T-helper 17 cell (primary cell): Measurements from ENCODE around the gene ARID1B. TPM values are rescaled to one million over a fixed set of nuclear protein-coding genes. Genes with fewer than 3 reads are reported as not detected.

ENCODE experiments used
- ATAC-seq: fragments of 150-1000 bp; cut with Tn5 transposase; 2 replicates; pipeline ENCODE4 v1.10.0; 2021; ENCODE audit warnings: mild to moderate bottlenecking, moderate library complexity
- DNase-seq, 3 donors: peaks; one replicate each; pipeline versions ENCODE4 v3.0.0 to v3.0.0-alpha.2; 2020 to 2021
- H3K9me3 ChIP-seq: one replicate; pipeline ENCODE4 v1.7.0; 2013; ENCODE audit warnings: low read length, mild to moderate bottlenecking; ENCODE audit not compliant: control insufficient read depth, poor library complexity, severe bottlenecking
- H3K27ac Mint-ChIP-seq: one replicate; pipeline ENCODE4 v1.8.0; 2022; ENCODE audit warnings: mild to moderate bottlenecking, moderate library complexity, mixed read lengths
- H3K27me3 Mint-ChIP-seq: one replicate; pipeline ENCODE4 v1.8.0; 2022; ENCODE audit warnings: mixed read lengths
- H3K36me3 Mint-ChIP-seq: one replicate; pipeline ENCODE4 v1.8.0; 2022; ENCODE audit warnings: low read depth, mixed read lengths
- H3K4me1 Mint-ChIP-seq: one replicate; pipeline ENCODE4 v1.8.0; 2022; ENCODE audit warnings: mild to moderate bottlenecking, mixed read lengths
- H3K4me3 Mint-ChIP-seq: one replicate; pipeline ENCODE4 v1.8.0; 2022; ENCODE audit warnings: mild to moderate bottlenecking, moderate library complexity, mixed read lengths
- total RNA-seq, 4 donors: library from RNA in 2 of 4; stranded (reverse) in 2 of 4; gene quantifications; one replicate each; pipeline ENCODE4 v1.2.3 and lab custom pipeline; 2022 to 2026

Gene ARID1B
- total RNA-seq, 2 donors from 2014 or later, result 149 to 158 TPM

DNA sequence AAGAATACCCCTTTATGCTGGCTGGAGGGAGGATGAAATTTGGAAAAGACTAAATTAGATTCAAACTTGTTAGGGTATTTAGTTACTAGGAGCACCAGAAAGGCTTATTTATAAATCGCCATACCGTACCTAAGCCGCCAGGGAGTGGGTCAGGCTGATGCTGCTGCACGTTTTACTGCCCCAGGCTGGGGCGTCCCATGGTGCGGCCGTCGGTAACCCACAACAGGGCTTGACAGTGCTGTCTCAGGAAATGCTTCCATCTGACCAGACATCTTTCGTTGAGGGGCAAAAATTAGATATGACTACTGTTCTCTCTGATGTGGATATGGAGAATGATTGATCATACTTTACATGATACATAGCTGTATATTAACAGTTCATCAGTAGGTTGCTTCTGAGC is 52.9 kb downstream of the ARID1B start:
- ATAC-seq, result no peak
- peaks cover 3% of the 10 kb centered on the region for H3K9me3 ChIP-seq
- no peaks in the 10 kb centered on the region for H3K27me3 Mint-ChIP-seq
- no peak overlapping the region for H3K4me3 Mint-ChIP-seq
- no peak for DNase-seq
- H3K4me1 Mint-ChIP-seq, result peaks cover 46% of the 10 kb centered on the region
- peaks cover 7% of the 10 kb centered on the region for H3K36me3 Mint-ChIP-seq
- H3K27ac Mint-ChIP-seq, result no peak overlapping the region

DNA sequence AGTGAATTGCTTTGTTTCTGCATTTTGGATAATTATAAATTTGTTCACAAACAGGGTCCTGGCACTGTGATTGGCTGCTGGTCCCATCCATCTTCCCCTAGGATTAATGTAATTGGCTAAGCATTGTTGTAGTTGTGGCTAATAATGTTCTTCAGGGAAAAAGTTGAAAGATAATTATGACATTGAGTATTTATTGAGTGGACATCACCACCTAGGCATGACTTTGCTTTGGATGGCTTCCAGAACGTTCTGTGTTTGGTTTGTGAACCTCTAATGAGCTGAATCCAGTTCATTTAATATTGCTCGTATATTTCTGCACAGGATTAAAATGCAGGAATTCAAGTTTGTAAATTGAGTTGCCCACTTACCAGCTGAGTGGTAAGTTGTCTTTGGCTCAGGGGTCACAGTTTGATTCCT is 55.1 kb downstream of the ARID1B start:
- no peak overlapping the region for H3K4me3 Mint-ChIP-seq
- peaks cover 3% of the 10 kb centered on the region for H3K9me3 ChIP-seq

GRCh38 chr6:156832669-156833068 is 55.5 kb downstream of the ARID1B start:
- Mint-ChIP-seq H3K36me3 (peaks cover 5% of the 10 kb centered on the region), H3K27me3 (no peaks in the 10 kb centered on the region), H3K27ac (no peak overlapping the region), H3K4me3 (no peak overlapping the region), H3K4me1 (peaks cover 28% of the 10 kb centered on the region)
- ATAC-seq (no peak), DNase-seq (no peak)
- H3K9me3 ChIP-seq, result peaks cover 3% of the 10 kb centered on the region

More for the DNA sequence above, 55.1 kb downstream of the ARID1B start:
- Mint-ChIP-seq H3K27ac (no peak overlapping the region), H3K4me1 (peaks cover 32% of the 10 kb centered on the region), H3K27me3 (no peaks in the 10 kb centered on the region), H3K36me3 (peaks cover 5% of the 10 kb centered on the region)
- ATAC-seq, result no peak
- no peak for DNase-seq

- no peaks in the 10 kb centered on the region for H3K27me3 Mint-ChIP-seq
- peaks cover 23% of the 10 kb centered on the region for H3K4me1 Mint-ChIP-seq
- ATAC-seq (no peak), DNase-seq (no peak)
- H3K4me3 Mint-ChIP-seq, result no peak overlapping the region
- H3K9me3 ChIP-seq, result peaks cover 3% of the 10 kb centered on the region
- H3K27ac Mint-ChIP-seq, result no peak overlapping the region
- H3K36me3 Mint-ChIP-seq, result peaks cover 5% of the 10 kb centered on the region
Measured at GRCh38 chr6:156833755-156834154, 56.6 kb downstream of the ARID1B start.

- H3K36me3 Mint-ChIP-seq, result peaks cover 2% of the 10 kb centered on the region
- ATAC-seq (no peak), DNase-seq (no peak)
- no peaks in the 10 kb centered on the region for H3K9me3 ChIP-seq
- H3K4me1 Mint-ChIP-seq, result peaks cover 35% of the 10 kb centered on the region
- H3K27ac Mint-ChIP-seq, result no peak overlapping the region
- H3K4me3 Mint-ChIP-seq, result no peak overlapping the region
- H3K27me3 Mint-ChIP-seq, result no peaks in the 10 kb centered on the region
Measured at GRCh38 chr6:156839129-156839528, 62.0 kb downstream of the ARID1B start.

GRCh38 chr6:156839591-156840001 is 62.4 kb downstream of the ARID1B start:
- Mint-ChIP-seq H3K27me3 (no peaks in the 10 kb centered on the region), H3K4me1 (peaks cover 36% of the 10 kb centered on the region), H3K36me3 (peaks cover 2% of the 10 kb centered on the region), H3K4me3 (no peak overlapping the region), H3K27ac (no peak overlapping the region)
- DNase-seq (no peak), ATAC-seq (no peak)
- H3K9me3 ChIP-seq, result no peaks in the 10 kb centered on the region

DNA sequence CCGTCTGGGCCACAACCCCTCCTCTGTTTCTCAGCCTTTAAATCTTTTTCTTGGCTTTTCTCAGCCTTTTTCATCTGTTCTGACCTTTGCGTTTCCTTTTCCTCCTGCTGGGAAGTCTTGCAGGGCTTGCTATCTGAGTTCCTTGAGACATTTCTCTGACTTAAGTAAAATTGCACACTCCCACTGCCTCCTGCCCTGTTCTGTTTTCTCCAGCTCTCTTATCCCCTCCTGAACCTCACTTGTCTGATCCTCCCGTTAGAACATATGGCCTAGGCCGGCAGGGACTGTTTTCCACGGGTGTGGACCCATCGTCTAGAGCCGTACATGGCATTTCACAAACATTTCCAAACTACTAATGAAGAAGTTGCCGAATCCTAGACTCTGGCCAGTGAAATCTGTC is 63.0 kb downstream of the ARID1B start:
- no peaks in the 10 kb centered on the region for H3K27me3 Mint-ChIP-seq
- H3K9me3 ChIP-seq, result no peaks in the 10 kb centered on the region
- H3K4me1 Mint-ChIP-seq, result peaks cover 40% of the 10 kb centered on the region
- H3K4me3 Mint-ChIP-seq, result no peak overlapping the region
- H3K36me3 Mint-ChIP-seq, result peaks cover 2% of the 10 kb centered on the region
- DNase-seq, result no peak
- H3K27ac Mint-ChIP-seq, result peak overlapping the region; percentile 21
- no peak for ATAC-seq

GRCh38 chr6:156840606-156841005 is 63.4 kb downstream of the ARID1B start:
- peaks cover 45% of the 10 kb centered on the region for H3K4me1 Mint-ChIP-seq
- no peak overlapping the region for H3K4me3 Mint-ChIP-seq
- no peak for DNase-seq
- H3K27me3 Mint-ChIP-seq, result no peaks in the 10 kb centered on the region
- H3K9me3 ChIP-seq, result no peaks in the 10 kb centered on the region
- H3K36me3 Mint-ChIP-seq, result peaks cover 2% of the 10 kb centered on the region
- H3K27ac Mint-ChIP-seq, result peak overlapping the region; percentile 21
- no peak for ATAC-seq

DNA sequence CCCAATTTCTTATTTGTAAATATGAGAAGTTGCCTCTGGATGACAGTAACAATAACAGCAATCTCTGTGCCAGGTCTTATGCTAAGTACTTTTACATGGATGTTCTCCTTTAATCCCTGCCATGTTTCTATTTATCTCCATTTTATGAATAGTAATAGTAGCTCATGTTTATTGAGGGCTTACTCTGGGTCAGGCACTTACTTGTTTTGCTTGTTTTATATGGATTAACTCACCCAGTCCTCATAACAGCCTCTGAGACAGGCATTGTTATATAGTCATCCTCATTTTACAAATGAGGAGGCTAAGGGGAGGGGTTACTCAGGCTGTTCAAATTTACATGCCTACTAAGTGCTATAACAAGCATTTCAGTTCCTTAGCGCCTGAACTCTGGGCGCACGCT is 64.3 kb downstream of the ARID1B start:
- Mint-ChIP-seq H3K36me3 (peaks cover 2% of the 10 kb centered on the region), H3K4me1 (peaks cover 45% of the 10 kb centered on the region), H3K27ac (no peak overlapping the region), H3K27me3 (no peaks in the 10 kb centered on the region), H3K4me3 (no peak overlapping the region)
- H3K9me3 ChIP-seq, result no peaks in the 10 kb centered on the region
- ATAC-seq (no peak), DNase-seq (no peak)

GRCh38 chr6:156842598-156843250 is 65.5 kb downstream of the ARID1B start:
- H3K36me3 Mint-ChIP-seq, result peaks cover 5% of the 10 kb centered on the region
- H3K4me1 Mint-ChIP-seq, result peaks cover 56% of the 10 kb centered on the region
- no peak overlapping the region for H3K4me3 Mint-ChIP-seq
- ATAC-seq (no peak), DNase-seq (no peak)
- H3K9me3 ChIP-seq, result no peaks in the 10 kb centered on the region
- H3K27me3 Mint-ChIP-seq, result no peaks in the 10 kb centered on the region
- no peak overlapping the region for H3K27ac Mint-ChIP-seq

DNA sequence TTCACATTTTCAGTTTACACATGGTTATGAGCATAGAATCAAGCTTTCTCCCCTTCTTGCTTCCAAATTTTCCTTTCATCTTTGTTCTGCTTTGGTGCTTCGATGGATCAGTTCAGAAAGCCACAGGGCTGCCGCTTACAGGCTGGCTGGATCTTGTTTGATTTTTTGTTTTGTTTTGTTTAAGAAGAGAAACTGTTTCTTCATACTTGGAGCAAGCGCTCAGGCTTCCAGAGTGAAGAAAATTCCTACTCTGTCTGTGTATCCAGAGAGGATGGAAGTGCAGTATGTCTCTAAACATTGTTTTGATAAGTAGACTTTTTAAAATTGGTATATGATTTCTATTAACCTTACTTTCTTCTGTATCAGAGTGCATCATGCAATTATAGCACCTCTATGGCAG is 66.9 kb downstream of the ARID1B start:
- H3K27ac Mint-ChIP-seq, result peak overlapping the region; percentile 21
- DNase-seq (no peak), ATAC-seq (no peak)
- no peak overlapping the region for H3K4me3 Mint-ChIP-seq
- no peaks in the 10 kb centered on the region for H3K9me3 ChIP-seq
- H3K36me3 Mint-ChIP-seq, result peaks cover 5% of the 10 kb centered on the region
- H3K4me1 Mint-ChIP-seq, result peaks cover 66% of the 10 kb centered on the region
- no peaks in the 10 kb centered on the region for H3K27me3 Mint-ChIP-seq

- H3K4me1 Mint-ChIP-seq, result peaks cover 66% of the 10 kb centered on the region
- H3K9me3 ChIP-seq, result no peaks in the 10 kb centered on the region
- peaks cover 2% of the 10 kb centered on the region for H3K36me3 Mint-ChIP-seq
- no peaks in the 10 kb centered on the region for H3K27me3 Mint-ChIP-seq
- H3K4me3 Mint-ChIP-seq, result peak overlapping the region; percentile 57
- no peak for ATAC-seq
- no peak for DNase-seq
- H3K27ac Mint-ChIP-seq, result no peak overlapping the region
Measured at GRCh38 chr6:156845454-156846155, 68.4 kb downstream of the ARID1B start.

GRCh38 chr6:156846845-156847599 is 69.8 kb downstream of the ARID1B start:
- Mint-ChIP-seq H3K36me3 (peaks cover 2% of the 10 kb centered on the region), H3K4me3 (no peak overlapping the region), H3K27ac (peak overlapping the region; percentile 87), H3K4me1 (peaks cover 60% of the 10 kb centered on the region), H3K27me3 (no peaks in the 10 kb centered on the region)
- ATAC-seq (no peak), DNase-seq (no peak)
- no peaks in the 10 kb centered on the region for H3K9me3 ChIP-seq
